ENCODE measurements around the gene MSANTD4. TPM values are rescaled to one million over a fixed set of nuclear protein-coding genes. Genes with fewer than 3 reads are reported as not detected.
A peak's percentile ranks its signal among the peaks of the same experiment; 100 is the strongest.
"Not testable (repeated sequence)": the region's sequence is repeated elsewhere in the genome, so short reads cannot be mapped to it uniquely, and the experiment has no call there.

Gene MSANTD4
- total RNA-seq: 10 to 100 TPM; 11.4 to 13.1 TPM

GRCh38 chr11:106021967-106022794 is at the start of gene MSANTD4:
MSANTD4 (minus strand) TSS chr11:106022240; CDS start chr11:106010917, 11,323 bp downstream.
- CTCF ChIA-PET: no interaction called here
- H3K4me3 Mint-ChIP-seq: peak within 1 kb of the TSS; percentile 85
- peaks cover 40% of the 10 kb centered on the region for H3K4me1 Mint-ChIP-seq (ENCODE audit: low read depth)
- peaks cover 4% of the 10 kb centered on the region for H3K9me3 Mint-ChIP-seq
- peaks cover 9% of the 10 kb centered on the region for H3K36me3 Mint-ChIP-seq
- POLR2A ChIA-PET: no interaction called here
- H3K27me3 Mint-ChIP-seq: peaks cover 3% of the 10 kb centered on the region
- DNase-seq: peak; percentile 99
- peak within 1 kb of the TSS; percentile 87 for H3K27ac Mint-ChIP-seq
- intact Hi-C loops (cut with micrococcal nuclease): loop anchor here (1.0 to 5.0 kb wide), 8 partner anchors 9 to 1820 kb away; partner anchors contain the start of genes AASDHPPT, ALKBH8, CWF19L2 and KBTBD3

DNA sequence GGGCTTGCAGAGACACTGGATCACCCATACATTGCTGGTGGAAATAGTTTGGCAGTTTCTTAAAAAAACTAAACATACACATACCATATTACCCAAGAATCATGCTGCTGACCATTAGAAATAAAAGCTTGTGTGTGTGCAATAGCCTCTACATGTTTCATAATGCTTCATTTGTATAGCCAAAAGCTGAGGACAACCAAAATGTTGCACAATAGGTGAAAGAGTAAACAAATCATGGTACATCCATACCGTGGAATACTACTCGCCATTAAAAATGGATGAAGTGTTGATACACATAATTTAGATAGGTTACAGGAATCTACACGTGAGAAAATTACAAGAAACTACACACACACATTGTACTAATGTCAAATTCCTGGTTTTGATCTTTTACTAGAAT is 48.6 kb upstream of the MSANTD4 start:
- Mint-ChIP-seq H3K27ac (no peak overlapping the region), H3K4me3 (no peak overlapping the region), H3K36me3 (peaks cover 8% of the 10 kb centered on the region), H3K9me3 (no peaks in the 10 kb centered on the region), H3K4me1 (ENCODE audit: low read depth) (peaks cover 9% of the 10 kb centered on the region), H3K27me3 (no peaks in the 10 kb centered on the region)
- ChIA-PET CTCF (interaction anchor here (0.9 kb wide), 1 partner anchor 21 kb away, joined by 3 read pairs; no protein-coding TSS in a partner anchor), POLR2A (no interaction called here)
- intact Hi-C loops (cut with micrococcal nuclease): no loop called here
- no peak for DNase-seq

GRCh38 chr11:106063009-106063408 is 41.0 kb upstream of the MSANTD4 start:
- ChIA-PET POLR2A (interaction anchor here (2.4 kb wide), 1 partner anchor 14 kb away, joined by 6 read pairs; the partner anchor contains the start of genes AASDHPPT and KBTBD3), CTCF (interaction anchor here (1.9 kb wide), 1 partner anchor 14 kb away, joined by 4 read pairs; the partner anchor contains the start of genes AASDHPPT and KBTBD3)
- H3K4me1 Mint-ChIP-seq (ENCODE audit: low read depth): peaks cover 18% of the 10 kb centered on the region
- intact Hi-C loops (cut with micrococcal nuclease): no loop called here
- DNase-seq: no peak
- no peaks in the 10 kb centered on the region for H3K27me3 Mint-ChIP-seq
- no peaks in the 10 kb centered on the region for H3K9me3 Mint-ChIP-seq
- H3K4me3 Mint-ChIP-seq: no peak overlapping the region
- no peak overlapping the region for H3K27ac Mint-ChIP-seq
- peaks cover 8% of the 10 kb centered on the region for H3K36me3 Mint-ChIP-seq

GRCh38 chr11:106061954-106062949 is 40.2 kb upstream of the MSANTD4 start:
- POLR2A ChIA-PET: interaction anchor here (2.4 kb wide), 1 partner anchor 15 kb away, joined by 6 read pairs; the partner anchor contains the start of genes AASDHPPT and KBTBD3
- Mint-ChIP-seq H3K27me3 (no peaks in the 10 kb centered on the region), H3K9me3 (no peaks in the 10 kb centered on the region), H3K4me3 (no peak overlapping the region), H3K27ac (peak overlapping the region; percentile 53), H3K4me1 (ENCODE audit: low read depth) (peaks cover 18% of the 10 kb centered on the region), H3K36me3 (peaks cover 13% of the 10 kb centered on the region)
- CTCF ChIA-PET: interaction anchor here (1.9 kb wide), 1 partner anchor 15 kb away, joined by 4 read pairs; the partner anchor contains the start of genes AASDHPPT and KBTBD3
- intact Hi-C loops (cut with micrococcal nuclease): loop anchor here (1.0 kb wide), 3 partner anchors 15 to 40 kb away; partner anchors contain the start of genes AASDHPPT, KBTBD3 and MSANTD4
- no peak for DNase-seq

DNA sequence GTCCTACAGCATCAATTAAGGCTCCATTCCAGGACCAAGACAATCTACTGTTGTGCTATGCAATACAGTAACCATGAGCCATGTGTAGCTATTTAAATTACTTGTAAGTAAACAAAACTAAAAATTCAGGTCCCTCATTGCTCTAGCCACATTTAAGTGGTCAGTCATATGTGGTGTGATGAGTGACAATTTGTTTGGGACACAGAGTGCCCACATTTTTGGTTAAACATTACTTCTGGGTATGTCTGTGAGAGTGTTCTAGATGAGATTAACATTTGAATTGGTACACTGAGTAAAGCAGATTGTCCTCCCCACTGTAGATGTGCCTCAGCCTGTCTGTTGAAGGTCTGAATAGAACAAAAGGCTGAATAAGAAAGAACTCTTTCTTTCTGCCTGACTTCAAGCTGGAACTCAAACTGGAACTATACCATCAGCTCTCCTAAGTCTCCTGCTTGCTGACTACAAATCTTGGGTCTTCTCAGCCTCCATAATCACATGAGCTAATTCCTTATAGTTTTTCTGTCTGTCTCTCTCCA is 39.3 kb upstream of the MSANTD4 start:
- POLR2A ChIA-PET: interaction anchor here (2.4 kb wide), 1 partner anchor 16 kb away, joined by 6 read pairs; the partner anchor contains the start of genes AASDHPPT and KBTBD3
- CTCF ChIA-PET: no interaction called here
- no peaks in the 10 kb centered on the region for H3K9me3 Mint-ChIP-seq
- intact Hi-C loops (cut with micrococcal nuclease): no loop called here
- no peak overlapping the region for H3K4me3 Mint-ChIP-seq
- peaks cover 18% of the 10 kb centered on the region for H3K4me1 Mint-ChIP-seq (ENCODE audit: low read depth)
- H3K27me3 Mint-ChIP-seq: no peaks in the 10 kb centered on the region
- no peak for DNase-seq
- H3K27ac Mint-ChIP-seq: no peak overlapping the region
- peaks cover 9% of the 10 kb centered on the region for H3K36me3 Mint-ChIP-seq

DNA sequence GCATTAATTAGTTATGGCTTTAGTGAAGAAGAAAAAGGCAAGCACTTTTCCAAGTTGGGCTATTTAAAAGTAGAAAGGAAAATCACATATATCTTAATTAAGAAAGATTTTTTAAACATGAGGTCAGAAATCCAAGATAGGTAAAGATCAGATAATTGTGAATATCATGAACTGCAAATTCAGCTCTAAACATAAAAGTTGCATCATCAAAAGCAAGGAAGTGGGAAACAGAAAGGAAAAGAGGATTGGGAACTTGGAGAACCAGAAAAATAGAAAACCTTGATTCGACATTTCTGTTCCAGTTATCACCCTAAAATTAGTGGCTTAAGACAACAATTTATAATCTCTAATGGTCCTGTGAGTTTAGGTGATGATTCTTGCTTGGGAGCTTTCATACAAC is 37.6 kb upstream of the MSANTD4 start:
- ChIA-PET CTCF (no interaction called here), POLR2A (no interaction called here)
- Mint-ChIP-seq H3K27me3 (no peaks in the 10 kb centered on the region), H3K27ac (no peak overlapping the region), H3K36me3 (peaks cover 6% of the 10 kb centered on the region), H3K4me3 (no peak overlapping the region), H3K4me1 (ENCODE audit: low read depth) (peaks cover 18% of the 10 kb centered on the region), H3K9me3 (no peaks in the 10 kb centered on the region)
- intact Hi-C loops (cut with micrococcal nuclease): no loop called here
- DNase-seq: no peak

DNA sequence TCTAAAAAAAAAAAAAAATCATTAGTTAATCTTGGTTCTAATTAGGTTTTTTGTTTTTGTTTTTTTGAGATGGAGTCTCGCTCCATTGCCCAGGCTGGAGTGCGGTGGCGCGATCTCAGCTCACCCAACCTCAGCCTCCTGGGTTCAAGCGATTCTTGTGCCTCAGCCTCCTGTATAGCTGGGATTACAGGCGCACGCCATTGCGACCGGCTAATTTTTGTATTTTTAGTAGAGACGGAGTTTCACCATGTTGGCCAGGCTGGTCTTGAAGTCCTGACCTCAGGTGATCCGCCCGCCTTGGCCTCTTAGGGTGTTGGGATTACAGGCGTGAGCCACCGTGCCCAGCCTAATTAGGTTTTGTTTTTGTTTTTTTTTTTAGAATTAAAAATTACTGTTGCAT is 36.3 kb upstream of the MSANTD4 start:
- intact Hi-C loops (cut with micrococcal nuclease); POLR2A ChIA-PET; H3K36me3 Mint-ChIP-seq; H3K4me3 Mint-ChIP-seq; H3K27me3 Mint-ChIP-seq; DNase-seq; CTCF ChIA-PET; H3K9me3 Mint-ChIP-seq; H3K27ac Mint-ChIP-seq: not testable (repeated sequence)
- H3K4me1 Mint-ChIP-seq (ENCODE audit: low read depth): peaks cover 18% of the 10 kb centered on the region

- CTCF ChIA-PET: no interaction called here
- H3K27me3 Mint-ChIP-seq: no peaks in the 10 kb centered on the region
- no peak overlapping the region for H3K4me3 Mint-ChIP-seq
- intact Hi-C loops (cut with micrococcal nuclease): no loop called here
- no peaks in the 10 kb centered on the region for H3K9me3 Mint-ChIP-seq
- no peaks in the 10 kb centered on the region for H3K4me1 Mint-ChIP-seq (ENCODE audit: low read depth)
- H3K36me3 Mint-ChIP-seq: peaks cover 4% of the 10 kb centered on the region
- H3K27ac Mint-ChIP-seq: no peak overlapping the region
- POLR2A ChIA-PET: no interaction called here
- DNase-seq: no peak
Measured at GRCh38 chr11:106051103-106051502, 29.1 kb upstream of the MSANTD4 start.

DNA sequence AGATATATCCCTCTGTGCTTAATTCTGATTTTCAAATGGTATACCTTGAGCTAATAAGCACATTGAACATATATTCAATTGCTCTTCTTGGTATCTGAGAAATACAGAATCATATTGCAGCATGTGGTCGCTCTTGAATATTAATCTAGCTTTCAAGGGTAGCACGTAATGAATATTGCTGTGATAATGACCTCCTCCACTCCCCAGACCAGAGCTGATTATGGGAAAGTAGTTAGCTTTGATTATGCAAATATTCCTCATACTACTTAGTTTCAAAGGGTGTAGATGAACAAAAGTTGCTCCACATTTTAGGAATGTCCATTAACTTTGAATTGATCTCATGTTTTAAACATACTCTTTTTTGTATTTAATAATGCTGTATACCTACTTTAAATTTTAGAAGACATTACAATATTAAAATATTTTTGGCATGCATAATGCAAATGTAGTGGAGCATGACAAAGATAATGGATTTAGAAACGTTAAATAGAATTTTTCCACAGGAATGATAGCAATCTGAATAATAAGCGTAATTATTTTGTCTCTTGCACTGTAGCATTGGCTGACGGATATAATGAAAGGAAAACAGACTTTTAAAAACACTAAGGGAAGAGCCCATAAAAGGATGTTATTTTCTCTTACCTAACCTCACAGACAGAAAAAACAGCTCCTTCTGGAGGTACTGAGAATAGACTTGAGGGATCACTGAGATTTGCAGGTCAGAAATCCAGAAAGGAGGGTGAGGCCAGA is 27.9 kb upstream of the MSANTD4 start:
- Mint-ChIP-seq H3K27ac (no peak overlapping the region), H3K4me1 (ENCODE audit: low read depth) (no peaks in the 10 kb centered on the region), H3K36me3 (peaks cover 4% of the 10 kb centered on the region), H3K27me3 (no peaks in the 10 kb centered on the region), H3K9me3 (no peaks in the 10 kb centered on the region), H3K4me3 (no peak overlapping the region)
- ChIA-PET CTCF (interaction anchor here (0.6 kb wide), 2 partner anchors 44 to 909 kb away, joined by 3 read pairs; no protein-coding TSS in a partner anchor), POLR2A (no interaction called here)
- DNase-seq: no peak
- intact Hi-C loops (cut with micrococcal nuclease): no loop called here

- Mint-ChIP-seq H3K4me3 (no peak overlapping the region), H3K27ac (no peak overlapping the region), H3K36me3 (no peaks in the 10 kb centered on the region), H3K4me1 (ENCODE audit: low read depth) (peaks cover 3% of the 10 kb centered on the region), H3K9me3 (no peaks in the 10 kb centered on the region), H3K27me3 (peaks cover 3% of the 10 kb centered on the region)
- CTCF ChIA-PET: no interaction called here
- no peak for DNase-seq
- POLR2A ChIA-PET: no interaction called here
- intact Hi-C loops (cut with micrococcal nuclease): no loop called here
Measured at GRCh38 chr11:106047631-106048030, 25.6 kb upstream of the MSANTD4 start.

GRCh38 chr11:106043540-106043939 is 21.5 kb upstream of the MSANTD4 start:
- Mint-ChIP-seq H3K4me3 (no peak overlapping the region), H3K27me3 (peaks cover 7% of the 10 kb centered on the region), H3K4me1 (ENCODE audit: low read depth) (peaks cover 3% of the 10 kb centered on the region), H3K27ac (no peak overlapping the region), H3K9me3 (no peaks in the 10 kb centered on the region), H3K36me3 (no peaks in the 10 kb centered on the region)
- ChIA-PET POLR2A (no interaction called here), CTCF (no interaction called here)
- intact Hi-C loops (cut with micrococcal nuclease): no loop called here
- no peak for DNase-seq
